Thoracic aorta (tissue), 2 donors: ENCODE data around the gene PABPC1L. TPM values are rescaled to one million over a fixed set of nuclear protein-coding genes. Genes with fewer than 3 reads are reported as not detected.

Experiments
- ATAC-seq: fragments of 150-250 bp; one replicate; pipeline ENCODE4 v1.8.0; 2017; ENCODE audit warnings: low read depth; ENCODE audit not compliant: insufficient number of reproducible peaks, low FRiP score
- DNase-seq: peaks from one replicate; pipeline ENCODE4 v3.0.0-alpha.2; 2020; ENCODE audit warnings: low spot score
- H3K27ac ChIP-seq, 2 donors: fragments of 200-600 bp; sonication (generic); 1 replicate in 1 of 2; 2 replicates in 1 of 2; pipeline ENCODE4 v1.5.1; 2016; ENCODE audit warnings: mild to moderate bottlenecking in 2 of 2, moderate library complexity in 2 of 2
- H3K27me3 ChIP-seq: fragments of 200-600 bp; sonication (generic); replicated peaks from 2 replicates; pipeline ENCODE4 v1.6.0; 2016; ENCODE audit warnings: mild to moderate bottlenecking; ENCODE audit not compliant: insufficient read depth
- H3K36me3 ChIP-seq: fragments of 200-600 bp; sonication (generic); one replicate; pipeline ENCODE4 v1.5.1; 2016
- H3K4me1 ChIP-seq, 2 donors: fragments of 200-600 bp; sonication (generic); 1 replicate in 1 of 2; 2 replicates in 1 of 2; pipeline versions ENCODE4 v1.5.1 to v1.6.0; 2016; ENCODE audit warnings: low read depth in 2 of 2, mild to moderate bottlenecking in 1 of 2; ENCODE audit not compliant: control insufficient read depth in 1 of 2
- H3K4me3 ChIP-seq: fragments of 200-600 bp; sonication (generic); 2 replicates; pipeline ENCODE4 v1.5.1; 2016; ENCODE audit warnings: mild to moderate bottlenecking
- H3K9me3 ChIP-seq: fragments of 200-600 bp; sonication (generic); 2 replicates; pipeline ENCODE4 v1.5.1; 2016
- CTCF ChIP-seq: fragments of 200-600 bp; sonication (generic); IDR thresholded peaks from one replicate; pipeline ENCODE4 v1.5.1; 2019; ENCODE audit warnings: antibody characterized with exemption
- total RNA-seq, 2 donors: library from RNA; depleted of rRNA; stranded (reverse); fragments of >200 nt; gene quantifications; one replicate each; pipeline versions ENCODE4 v1.1.0 to v1.2.3, GENCODE V29; 2016

The PABPC1L gene
- total RNA-seq, 2 donors from 2014 or later, result 29.5 to 33.2 TPM

- H3K27me3 ChIP-seq, result no peaks in the 10 kb centered on the region
- H3K27ac ChIP-seq, result no peak overlapping the region
- peaks cover 12% of the 10 kb centered on the region for H3K36me3 ChIP-seq
- DNase-seq (no peak), ATAC-seq (no peak)
- H3K4me3 ChIP-seq, result no peak overlapping the region
- no peak for TF ChIP-seq CTCF
- peaks cover 0 to 37% of the 10 kb centered on the region in 2 donors for H3K4me1 ChIP-seq
- H3K9me3 ChIP-seq, result no peaks in the 10 kb centered on the region
Observed at GRCh38 chr20:44969300-44969894, 59.5 kb downstream of the PABPC1L start.

- no peak overlapping the region for H3K4me3 ChIP-seq
- no peak overlapping the region for H3K27ac ChIP-seq
- ATAC-seq, result no peak
- no peak for TF ChIP-seq CTCF
- peaks cover 0 to 35% of the 10 kb centered on the region in 2 donors for H3K4me1 ChIP-seq
- peaks cover 18% of the 10 kb centered on the region for H3K36me3 ChIP-seq
- DNase-seq, result no peak
- no peaks in the 10 kb centered on the region for H3K27me3 ChIP-seq
- H3K9me3 ChIP-seq, result no peaks in the 10 kb centered on the region
Observed at GRCh38 chr20:44970243-44970757, 60.4 kb downstream of the PABPC1L start.

DNA sequence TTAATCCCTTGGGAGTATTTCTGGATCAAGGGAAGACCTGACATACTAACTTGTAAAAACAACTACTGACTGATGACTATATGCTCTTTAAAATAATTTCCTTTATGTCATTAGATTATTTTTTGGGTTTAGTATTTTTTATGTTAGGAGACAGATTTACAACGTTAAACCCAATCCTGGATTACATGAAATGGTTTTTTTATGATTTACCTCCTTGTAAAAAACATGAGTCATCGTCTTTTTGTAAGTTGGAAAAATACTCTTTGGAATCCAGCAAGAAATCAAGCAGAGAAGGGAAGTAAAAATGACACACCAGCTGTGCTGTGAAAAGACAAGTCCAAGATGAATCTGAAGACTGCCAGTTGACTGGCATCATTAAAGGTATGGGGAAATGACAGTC is 63.2 kb downstream of the PABPC1L start:
- Histone ChIP-seq H3K27ac (no peak overlapping the region), H3K36me3 (peaks cover 18% of the 10 kb centered on the region)

GRCh38 chr20:44976698-44977097 is 66.8 kb downstream of the PABPC1L start:
- TF ChIP-seq CTCF, result no peak
- Histone ChIP-seq H3K27ac (no peak overlapping the region), H3K36me3 (peaks cover 21% of the 10 kb centered on the region), H3K9me3 (no peaks in the 10 kb centered on the region), H3K4me3 (no peak overlapping the region), H3K4me1 (no peaks in the 10 kb centered on the region), H3K27me3 (no peaks in the 10 kb centered on the region)
- ATAC-seq, result no peak
- DNase-seq, result no peak

More for the DNA sequence above, 63.2 kb downstream of the PABPC1L start:
- DNase-seq, result no peak
- Histone ChIP-seq H3K27me3 (no peaks in the 10 kb centered on the region), H3K9me3 (no peaks in the 10 kb centered on the region), H3K4me3 (no peak overlapping the region), H3K4me1 (peaks cover 0 to 15% of the 10 kb centered on the region in 2 donors)
- no peak for TF ChIP-seq CTCF
- no peak for ATAC-seq

- Histone ChIP-seq H3K27me3 (no peaks in the 10 kb centered on the region), H3K4me1 (no peaks in the 10 kb centered on the region), H3K36me3 (peaks cover 11% of the 10 kb centered on the region), H3K27ac (peak overlapping the region in 1 of 2 donors; percentile 25), H3K9me3 (no peaks in the 10 kb centered on the region), H3K4me3 (no peak overlapping the region)
- no peak for DNase-seq
- TF ChIP-seq CTCF, result no peak
- no peak for ATAC-seq
Observed at GRCh38 chr20:44979090-44979621, 69.3 kb downstream of the PABPC1L start.
